Tibial nerve (tissue), 4 donors: ENCODE measurements around the gene FSD1. TPM values are rescaled to one million over a fixed set of nuclear protein-coding genes. Genes with fewer than 3 reads are reported as not detected.

Experiments used
- DNase-seq, 2 donors: peaks; one replicate each; pipeline ENCODE4 v3.0.0-alpha.2; 2019; ENCODE audit warnings: low spot score in 2 of 2
- H3K27ac ChIP-seq, 4 donors: fragments of 200-600 bp; sonication (generic) in 3 of 4; one replicate each; pipeline ENCODE4 v1.5.1; 2017 to 2019; ENCODE audit warnings: mild to moderate bottlenecking in 1 of 4
- H3K27me3 ChIP-seq, 2 donors: fragments of 200-600 bp; sonication (generic) in 1 of 2; one replicate each; pipeline versions ENCODE4 v1.5.1 to v1.6.0; 2017 to 2019
- H3K36me3 ChIP-seq, 3 donors: fragments of 200-600 bp; sonication (generic); one replicate each; pipeline ENCODE4 v1.5.1; 2018 to 2019
- H3K4me1 ChIP-seq, 4 donors: fragments of 200-600 bp; sonication (generic) in 3 of 4; one replicate each; pipeline ENCODE4 v1.5.1; 2017 to 2019
- H3K4me3 ChIP-seq, 4 donors: fragments of 200-600 bp; sonication (generic) in 3 of 4; one replicate each; pipeline ENCODE4 v1.5.1; 2017 to 2019; ENCODE audit warnings: mild to moderate bottlenecking in 1 of 4, moderate library complexity in 1 of 4
- H3K9me3 ChIP-seq, 4 donors: fragments of 200-600 bp; sonication (generic) in 3 of 4; one replicate each; pipeline ENCODE4 v1.5.1; 2017 to 2019
- EP300 ChIP-seq, 2 donors: sonication (generic); formaldehyde crosslinking; IDR thresholded peaks; one replicate each; pipeline ENCODE4 v1.6.1; 2017; ENCODE audit warnings: antibody characterized with exemption in 2 of 2, mild to moderate bottlenecking in 1 of 2
- POLR2A ChIP-seq, 2 donors: fragments of 450-650 bp; IDR thresholded peaks; one replicate each; pipeline ENCODE4 v1.6.1; 2017; ENCODE audit warnings: antibody characterized with exemption in 2 of 2, mild to moderate bottlenecking in 2 of 2, moderate library complexity in 2 of 2
- WGBS, 2 donors: methylation state at CpG; one replicate each; pipeline ENCODE4 v1.1.5; 2018; 5-methylcytosine and 5-hydroxymethylcytosine counted together
- total RNA-seq, 4 donors: library from RNA; depleted of rRNA; stranded (reverse); fragments of >200 nt; gene quantifications; one replicate each; pipeline ENCODE4 v1.1.0, GENCODE V29; 2016
- TF ChIP-seq, protein P1 (sequence below), 5 experiments: fragments of 200-600 bp in 3 of 5; fragments of 450-650 bp in 2 of 5; sonication (generic) in 3 of 5; IDR thresholded peaks; one replicate each; pipeline ENCODE4 v1.5.1; 2016 to 2019; ENCODE audit warnings: antibody characterized with exemption in 5 of 5, mild to moderate bottlenecking in 3 of 5, moderate library complexity in 2 of 5

Gene FSD1
- total RNA-seq, 4 donors from 2014 or later = 0.87 TPM; not detected in 3

DNA sequence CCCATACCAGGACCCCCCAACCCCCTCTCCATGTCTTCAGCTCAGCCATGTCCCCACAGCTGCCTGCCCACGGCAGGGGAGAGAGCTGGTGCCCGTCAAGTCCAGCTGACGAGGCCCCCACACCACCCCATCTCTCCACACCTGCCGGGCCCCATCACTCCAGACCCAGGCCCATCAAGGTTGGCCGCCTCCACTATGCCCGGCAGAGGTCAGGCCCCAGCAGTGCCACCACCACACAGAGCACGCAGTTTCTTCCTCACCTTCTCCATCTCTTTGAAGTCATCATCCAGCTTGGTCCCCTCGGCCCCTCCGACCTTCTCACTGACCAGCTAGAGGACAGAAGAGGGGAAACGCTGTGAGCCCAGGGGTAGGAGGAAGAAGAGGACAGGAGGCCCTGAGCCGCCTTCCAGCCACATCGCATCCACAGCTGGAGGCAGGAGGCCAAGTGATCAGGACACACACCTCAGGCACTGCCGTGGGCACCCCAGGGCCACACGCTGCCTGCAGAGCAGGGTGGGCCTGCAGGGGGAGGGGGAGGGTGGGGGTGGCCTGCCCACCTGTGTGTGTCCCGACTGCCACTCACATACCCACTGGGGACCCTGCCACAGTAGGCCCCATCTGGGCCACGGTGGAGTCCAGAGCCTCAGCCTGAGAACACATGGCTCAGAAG, 62.4 kb downstream of the FSD1 start:
- TF ChIP-seq, protein P1, sequence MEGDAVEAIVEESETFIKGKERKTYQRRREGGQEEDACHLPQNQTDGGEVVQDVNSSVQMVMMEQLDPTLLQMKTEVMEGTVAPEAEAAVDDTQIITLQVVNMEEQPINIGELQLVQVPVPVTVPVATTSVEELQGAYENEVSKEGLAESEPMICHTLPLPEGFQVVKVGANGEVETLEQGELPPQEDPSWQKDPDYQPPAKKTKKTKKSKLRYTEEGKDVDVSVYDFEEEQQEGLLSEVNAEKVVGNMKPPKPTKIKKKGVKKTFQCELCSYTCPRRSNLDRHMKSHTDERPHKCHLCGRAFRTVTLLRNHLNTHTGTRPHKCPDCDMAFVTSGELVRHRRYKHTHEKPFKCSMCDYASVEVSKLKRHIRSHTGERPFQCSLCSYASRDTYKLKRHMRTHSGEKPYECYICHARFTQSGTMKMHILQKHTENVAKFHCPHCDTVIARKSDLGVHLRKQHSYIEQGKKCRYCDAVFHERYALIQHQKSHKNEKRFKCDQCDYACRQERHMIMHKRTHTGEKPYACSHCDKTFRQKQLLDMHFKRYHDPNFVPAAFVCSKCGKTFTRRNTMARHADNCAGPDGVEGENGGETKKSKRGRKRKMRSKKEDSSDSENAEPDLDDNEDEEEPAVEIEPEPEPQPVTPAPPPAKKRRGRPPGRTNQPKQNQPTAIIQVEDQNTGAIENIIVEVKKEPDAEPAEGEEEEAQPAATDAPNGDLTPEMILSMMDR (IDR thresholded peaks at IDR 0.05) = no peak
- no peak for TF ChIP-seq POLR2A (IDR thresholded peaks at IDR 0.05)
- no peak for TF ChIP-seq EP300 (IDR thresholded peaks at IDR 0.05)
- peaks cover 0 to 60% (median 46%) of the 10 kb centered on the region in 4 donors for H3K4me1 ChIP-seq
- WGBS, 2 donors = 88 to 89% methylated on average over 13 of the region's 16 CpGs

DNA sequence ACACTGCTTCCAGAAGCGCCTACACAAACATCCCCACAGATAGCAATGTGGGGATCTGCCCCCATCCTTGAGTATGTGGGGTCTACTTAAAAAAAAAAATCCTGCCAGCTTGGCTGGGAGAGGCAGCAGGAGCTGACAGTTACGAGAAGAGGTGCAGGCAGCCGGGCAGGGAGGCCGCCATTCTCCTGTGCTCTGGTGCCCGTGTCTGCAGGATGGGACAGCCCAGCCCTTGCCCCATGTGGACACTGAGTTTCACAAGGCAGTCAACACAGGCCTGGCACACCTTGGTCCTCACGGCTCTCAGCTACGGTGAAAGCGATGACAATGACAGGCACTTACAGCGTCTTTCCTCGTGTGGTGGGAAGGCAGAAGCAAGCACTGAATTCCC, 62.9 kb downstream of the FSD1 start:
- Histone ChIP-seq H3K27ac (peak overlapping the region in 3 of 4 donors; percentile 86 to 100 (median 92)), H3K27me3 (no peaks in the 10 kb centered on the region), H3K4me1 (peaks cover 0 to 65% (median 51%) of the 10 kb centered on the region in 4 donors), H3K36me3 (peaks cover 3 to 44% (median 24%) of the 10 kb centered on the region in 3 donors), H3K4me3 (no peak overlapping the region), H3K9me3 (no peaks in the 10 kb centered on the region)
- TF ChIP-seq, protein P1 (IDR thresholded peaks at IDR 0.05) = no peak
- TF ChIP-seq EP300 (IDR thresholded peaks at IDR 0.05) = no peak
- TF ChIP-seq POLR2A (IDR thresholded peaks at IDR 0.05) = no peak
- WGBS, 2 donors = 88 to 89% methylated on average over 10 of the region's 10 CpGs
- DNase-seq = no peak

More for the DNA sequence above, 62.4 kb downstream of the FSD1 start:
- no peaks in the 10 kb centered on the region for H3K9me3 ChIP-seq
- no peak overlapping the region for H3K4me3 ChIP-seq
- peak overlapping the region in 2 of 4 donors; percentile 92 to 100 for H3K27ac ChIP-seq
- no peaks in the 10 kb centered on the region for H3K27me3 ChIP-seq
- no peak for DNase-seq
- peaks cover 5 to 50% (median 24%) of the 10 kb centered on the region in 3 donors for H3K36me3 ChIP-seq

DNA sequence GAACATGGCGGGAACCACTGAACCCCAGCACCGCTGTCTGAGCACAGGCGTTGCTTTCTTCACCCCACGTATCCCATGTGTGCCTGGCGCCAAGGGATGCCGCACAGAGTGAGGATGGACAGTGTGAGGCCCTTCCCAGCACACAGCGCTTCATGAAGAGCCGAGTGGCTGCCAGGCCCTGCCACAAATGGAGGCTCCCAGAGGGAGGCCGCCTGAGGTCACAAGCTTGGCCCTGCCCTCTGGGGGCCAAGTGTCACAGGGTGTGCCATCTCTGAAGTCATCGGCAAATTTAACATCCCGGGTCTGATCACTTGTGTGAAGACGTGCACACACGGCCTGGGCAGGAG, 63.4 kb downstream of the FSD1 start:
- H3K27me3 ChIP-seq = no peaks in the 10 kb centered on the region
- TF ChIP-seq EP300 (IDR thresholded peaks at IDR 0.05) = no peak
- TF ChIP-seq, protein P1 (IDR thresholded peaks at IDR 0.05) = no peak
- TF ChIP-seq POLR2A (IDR thresholded peaks at IDR 0.05) = no peak
- peaks cover 3 to 40% (median 24%) of the 10 kb centered on the region in 3 donors for H3K36me3 ChIP-seq
- H3K27ac ChIP-seq = peak overlapping the region in 3 of 4 donors; percentile 86 to 100 (median 92)
- H3K9me3 ChIP-seq = no peaks in the 10 kb centered on the region
- H3K4me3 ChIP-seq = no peak overlapping the region
- WGBS, 2 donors = 43 to 64% methylated on average over 7 to 13 of the region's 13 CpGs
- H3K4me1 ChIP-seq = peaks cover 0 to 69% (median 55%) of the 10 kb centered on the region in 4 donors
- no peak for DNase-seq

DNA sequence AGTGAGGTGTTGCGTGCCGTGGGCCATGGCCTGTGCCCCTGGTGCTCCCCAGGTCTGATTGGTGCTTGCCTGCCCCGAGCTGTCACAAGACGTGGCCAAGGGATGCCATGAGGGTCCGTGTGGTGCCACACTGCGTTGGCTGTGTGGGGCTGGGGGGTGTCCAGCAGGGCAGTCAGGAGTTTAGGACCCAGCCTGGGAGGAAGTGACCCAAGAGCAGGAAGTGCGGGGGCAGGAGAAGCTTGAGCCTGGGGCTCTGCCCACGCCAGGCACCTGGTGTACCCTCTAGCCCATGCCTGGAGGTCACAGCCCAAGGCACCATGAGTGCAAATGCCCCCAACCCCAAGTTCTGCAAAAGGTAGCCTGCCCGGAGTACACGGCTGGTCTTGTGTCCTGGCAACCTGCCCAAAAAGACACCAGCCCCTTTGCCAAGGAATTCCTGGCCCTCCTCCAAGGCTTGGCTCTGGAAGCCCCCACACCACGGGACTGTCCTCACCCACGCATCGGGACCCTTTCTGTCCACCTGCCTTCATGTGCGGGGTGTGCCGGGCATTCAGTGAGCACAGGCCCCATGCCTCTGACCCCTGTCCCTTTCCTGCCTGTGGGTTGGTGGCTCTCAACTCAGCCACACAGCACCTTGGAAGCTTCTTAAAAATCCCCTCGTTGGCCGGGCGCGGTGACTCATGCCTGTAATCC, 63.9 kb downstream of the FSD1 start:
- no peaks in the 10 kb centered on the region for H3K27me3 ChIP-seq
- no peak for TF ChIP-seq EP300 (IDR thresholded peaks at IDR 0.05)
- TF ChIP-seq, protein P1 (IDR thresholded peaks at IDR 0.05) = no peak
- no peak for TF ChIP-seq POLR2A (IDR thresholded peaks at IDR 0.05)
- 31 to 41% methylated on average over 17 to 18 of the region's 19 CpGs for WGBS, 2 donors
- H3K4me3 ChIP-seq = no peak overlapping the region
- peaks cover 4 to 74% (median 60%) of the 10 kb centered on the region in 4 donors for H3K4me1 ChIP-seq
- peaks cover 3 to 35% (median 23%) of the 10 kb centered on the region in 3 donors for H3K36me3 ChIP-seq
- H3K9me3 ChIP-seq = no peaks in the 10 kb centered on the region
- peak overlapping the region in 3 of 4 donors; percentile 86 to 100 (median 92) for H3K27ac ChIP-seq
- no peak for DNase-seq
